Kidney epithelial cell (primary cell): ENCODE results near the gene PEX5L. TPM values are rescaled to one million over a fixed set of nuclear protein-coding genes. Genes with fewer than 3 reads are reported as not detected.

Experiments used
- DNase-seq: peaks from one replicate; pipeline ENCODE4 v3.0.0-alpha.2; 2010; ENCODE audit warnings: low read depth
- H3K27me3 ChIP-seq: 2 replicates; pipeline ENCODE4 v1.6.0; 2011; ENCODE audit warnings: low read length; ENCODE audit not compliant: control insufficient read depth, insufficient read depth
- H3K36me3 ChIP-seq: 2 replicates; pipeline ENCODE4 v1.5.1; 2011; ENCODE audit warnings: low read length; ENCODE audit not compliant: control insufficient read depth, insufficient read depth
- H3K4me3 ChIP-seq: 2 replicates; pipeline ENCODE4 v1.5.1; 2011; ENCODE audit warnings: low read depth, mild to moderate bottlenecking, control low read depth, low read length
- total RNA-seq: library from RNA; depleted of rRNA; stranded (reverse); fragments of >200 nt; gene quantifications from 2 replicates; pipeline ENCODE4 v1.2.3, GENCODE V29; 2015
- TF ChIP-seq, protein P1 (sequence below): IDR thresholded peaks from 2 replicates; pipeline ENCODE4 v1.5.1; 2011; ENCODE audit warnings: mild to moderate bottlenecking, moderate library complexity, low read length, control low read depth, inconsistent platforms; ENCODE audit not compliant: insufficient read depth, poor library complexity, severe bottlenecking

Gene PEX5L
- total RNA-seq, 1 donor from 2014 or later, result 0.04 TPM

DNA sequence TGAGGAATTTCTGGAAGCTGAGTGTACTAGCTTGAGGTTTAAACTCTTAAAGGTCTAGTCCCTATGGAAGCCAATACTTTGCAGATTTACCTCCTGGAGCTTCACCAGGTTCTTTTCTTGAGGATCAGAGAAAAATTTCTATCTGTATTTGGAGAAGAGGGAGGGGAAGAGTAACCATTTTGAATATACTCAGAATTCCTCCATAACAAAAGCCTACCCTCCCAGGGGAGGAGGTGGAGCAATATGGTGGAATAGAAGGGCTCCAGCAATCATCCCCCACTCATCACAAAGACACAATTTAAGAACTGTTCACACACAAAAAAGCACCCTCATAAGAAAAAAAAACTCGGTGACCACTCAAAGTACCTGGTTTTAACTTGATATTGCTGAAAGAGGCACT, 36.0 kb upstream of the PEX5L start:
- no peak for DNase-seq
- Histone ChIP-seq H3K27me3 (no peaks in the 10 kb centered on the region), H3K36me3 (no peaks in the 10 kb centered on the region), H3K4me3 (no peak overlapping the region)
- TF ChIP-seq, protein P1, sequence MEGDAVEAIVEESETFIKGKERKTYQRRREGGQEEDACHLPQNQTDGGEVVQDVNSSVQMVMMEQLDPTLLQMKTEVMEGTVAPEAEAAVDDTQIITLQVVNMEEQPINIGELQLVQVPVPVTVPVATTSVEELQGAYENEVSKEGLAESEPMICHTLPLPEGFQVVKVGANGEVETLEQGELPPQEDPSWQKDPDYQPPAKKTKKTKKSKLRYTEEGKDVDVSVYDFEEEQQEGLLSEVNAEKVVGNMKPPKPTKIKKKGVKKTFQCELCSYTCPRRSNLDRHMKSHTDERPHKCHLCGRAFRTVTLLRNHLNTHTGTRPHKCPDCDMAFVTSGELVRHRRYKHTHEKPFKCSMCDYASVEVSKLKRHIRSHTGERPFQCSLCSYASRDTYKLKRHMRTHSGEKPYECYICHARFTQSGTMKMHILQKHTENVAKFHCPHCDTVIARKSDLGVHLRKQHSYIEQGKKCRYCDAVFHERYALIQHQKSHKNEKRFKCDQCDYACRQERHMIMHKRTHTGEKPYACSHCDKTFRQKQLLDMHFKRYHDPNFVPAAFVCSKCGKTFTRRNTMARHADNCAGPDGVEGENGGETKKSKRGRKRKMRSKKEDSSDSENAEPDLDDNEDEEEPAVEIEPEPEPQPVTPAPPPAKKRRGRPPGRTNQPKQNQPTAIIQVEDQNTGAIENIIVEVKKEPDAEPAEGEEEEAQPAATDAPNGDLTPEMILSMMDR, result no peak

DNA sequence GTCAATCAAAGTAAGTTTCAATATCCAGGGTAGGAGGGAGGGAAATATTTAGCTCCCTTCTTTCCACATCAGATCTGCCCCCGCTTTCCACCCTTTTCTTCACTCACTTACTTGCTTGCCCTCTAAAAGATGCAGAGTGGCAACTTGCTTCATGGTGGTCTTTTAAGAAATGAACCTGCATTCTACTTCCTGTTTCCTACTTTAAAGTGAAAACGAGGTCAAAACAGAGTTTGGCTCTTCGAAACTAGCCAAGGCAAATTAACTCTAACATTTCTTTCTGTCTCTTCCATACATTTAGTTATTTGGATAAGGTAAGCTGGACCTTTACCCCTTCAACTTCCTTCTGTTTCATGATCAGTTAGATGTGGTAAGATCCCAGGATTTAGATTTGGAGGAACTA, 34.2 kb upstream of the PEX5L start:
- DNase-seq, result no peak
- TF ChIP-seq, protein P1, result no peak
- Histone ChIP-seq H3K36me3 (no peaks in the 10 kb centered on the region), H3K27me3 (no peaks in the 10 kb centered on the region), H3K4me3 (no peak overlapping the region)

DNA sequence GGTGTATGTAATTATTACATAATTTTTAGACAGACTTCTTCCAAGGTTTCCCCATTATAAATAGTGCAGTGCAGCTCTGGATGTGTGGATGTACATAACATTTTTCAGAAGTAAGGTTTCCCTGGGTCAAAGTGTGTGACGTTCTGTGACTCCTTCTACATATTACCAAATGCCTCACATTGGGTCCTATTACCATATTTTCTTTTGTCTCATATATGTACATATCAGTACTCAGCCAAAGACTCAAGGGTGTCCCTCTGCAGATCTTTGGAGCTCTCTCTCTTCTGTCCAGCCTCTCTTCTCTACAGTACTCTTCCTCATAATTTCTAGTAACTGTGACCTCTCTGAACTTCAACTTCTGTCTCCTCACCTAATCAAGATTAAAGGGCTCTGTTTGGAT, 31.3 kb upstream of the PEX5L start:
- DNase-seq, result no peak
- H3K36me3 ChIP-seq, result no peaks in the 10 kb centered on the region
- H3K27me3 ChIP-seq, result no peaks in the 10 kb centered on the region
- TF ChIP-seq, protein P1, result no peak
- no peak overlapping the region for H3K4me3 ChIP-seq

DNA sequence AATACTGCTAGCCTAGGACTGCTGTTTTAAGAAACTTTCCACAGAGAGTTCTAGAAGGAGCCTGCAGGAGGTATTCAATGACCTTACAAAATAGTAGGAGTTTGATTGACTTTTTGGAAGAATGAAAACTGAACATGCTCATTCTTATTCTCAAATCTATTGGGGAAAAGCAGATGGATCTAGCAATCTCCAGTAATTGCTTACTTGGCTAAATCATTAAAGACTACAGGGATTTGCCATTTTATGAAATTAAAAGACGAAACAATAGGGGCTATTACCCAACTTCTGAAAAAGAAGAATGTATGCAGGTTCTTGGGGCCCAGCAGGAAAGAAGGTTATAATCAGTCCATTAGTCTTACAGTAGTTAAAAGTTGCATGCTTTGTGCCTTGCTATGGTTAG, 29.9 kb upstream of the PEX5L start:
- TF ChIP-seq, protein P1, result no peak
- H3K27me3 ChIP-seq, result no peaks in the 10 kb centered on the region

DNA sequence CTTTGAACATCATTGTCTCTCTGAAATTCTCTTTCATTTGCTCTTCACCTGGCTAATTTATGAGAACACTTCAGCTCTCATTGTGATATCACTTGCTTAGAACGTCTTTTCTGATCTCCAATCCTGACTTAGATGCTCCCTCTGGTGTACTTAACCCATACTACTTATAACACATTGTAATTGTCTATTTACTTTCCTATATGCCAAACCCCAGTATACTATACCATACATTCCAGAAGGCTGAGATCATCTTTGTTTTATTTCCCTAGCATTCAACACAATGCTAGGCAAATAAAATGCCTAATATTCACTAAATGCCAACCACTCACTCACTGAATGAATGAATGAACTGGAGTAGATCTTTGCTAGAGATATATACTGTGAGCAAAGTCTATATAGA, 27.0 kb upstream of the PEX5L start:
- TF ChIP-seq, protein P1, result no peak
- DNase-seq, result no peak
- Histone ChIP-seq H3K4me3 (no peak overlapping the region), H3K36me3 (no peaks in the 10 kb centered on the region), H3K27me3 (no peaks in the 10 kb centered on the region)

More for the DNA sequence above, 29.9 kb upstream of the PEX5L start:
- no peak for DNase-seq
- no peak overlapping the region for H3K4me3 ChIP-seq
- no peaks in the 10 kb centered on the region for H3K36me3 ChIP-seq

DNA sequence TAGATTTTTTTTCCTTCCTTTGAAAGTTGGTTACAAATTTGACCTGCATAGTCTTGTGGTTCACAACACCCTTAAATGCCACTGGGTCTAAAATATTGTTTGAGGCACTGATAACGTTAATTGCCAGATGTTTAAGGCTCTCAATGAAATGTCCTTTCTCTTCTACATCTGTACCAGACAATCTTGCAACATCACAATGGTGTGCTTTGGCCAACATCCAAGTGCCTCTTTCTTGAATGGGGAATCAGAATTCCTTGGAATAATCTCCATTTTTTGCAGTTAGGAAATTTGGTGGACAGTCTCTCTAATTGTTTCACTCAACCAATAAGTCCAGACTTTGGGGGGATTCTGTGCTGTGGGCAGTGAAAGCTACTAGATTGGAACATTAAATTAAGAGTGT, 26.0 kb upstream of the PEX5L start:
- no peak for DNase-seq
- H3K27me3 ChIP-seq, result no peaks in the 10 kb centered on the region
- H3K36me3 ChIP-seq, result no peaks in the 10 kb centered on the region
- H3K4me3 ChIP-seq, result no peak overlapping the region
- TF ChIP-seq, protein P1, result no peak
